Peyer's patch (tissue), 4 donors: ENCODE results near the gene HAGH. TPM values are rescaled to one million over a fixed set of nuclear protein-coding genes. Genes with fewer than 3 reads are reported as not detected.

Experiments used
- DNase-seq, 3 donors: peaks; one replicate each; pipeline ENCODE4 v3.0.0-alpha.2; 2017 to 2019
- H3K27ac ChIP-seq, 4 donors: fragments of 200-600 bp; sonication (generic); one replicate each; pipeline ENCODE4 v1.5.1; 2016 to 2019
- H3K27me3 ChIP-seq, 2 donors: fragments of 200-600 bp; sonication (generic); one replicate each; pipeline ENCODE4 v1.5.1; 2019
- H3K36me3 ChIP-seq, 3 donors: fragments of 200-600 bp; sonication (generic); one replicate each; pipeline ENCODE4 v1.5.1; 2016 to 2019
- H3K4me1 ChIP-seq, 4 donors: fragments of 200-600 bp; sonication (generic); one replicate each; pipeline ENCODE4 v1.5.1; 2016 to 2019
- H3K4me3 ChIP-seq, 4 donors: fragments of 200-600 bp; sonication (generic); 1 replicate in 3 of 4; 2 replicates in 1 of 4; pipeline ENCODE4 v1.5.1; 2016 to 2019; ENCODE audit warnings: mild to moderate bottlenecking in 1 of 4
- H3K9me3 ChIP-seq, 4 donors: fragments of 200-600 bp; sonication (generic); one replicate each; pipeline ENCODE4 v1.5.1; 2016 to 2019; ENCODE audit warnings: mild to moderate bottlenecking in 1 of 4
- POLR2A ChIP-seq, 2 donors: fragments of 450-650 bp; IDR thresholded peaks; one replicate each; pipeline ENCODE4 v1.5.1; 2017; ENCODE audit warnings: antibody characterized with exemption in 2 of 2, mild to moderate bottlenecking in 2 of 2, moderate library complexity in 2 of 2
- total RNA-seq, 4 donors: library from RNA; depleted of rRNA; stranded (reverse); fragments of >200 nt; gene quantifications; one replicate each; pipeline ENCODE4 v1.1.0, GENCODE V29; 2016
- TF ChIP-seq, protein P1 (sequence below), 6 experiments: fragments of 450-650 bp in 4 of 6; fragments of 200-600 bp in 2 of 6; sonication (generic) in 1 of 6; IDR thresholded peaks; one replicate each; pipeline ENCODE4 v1.5.1; 2017 to 2019; ENCODE audit warnings: antibody characterized with exemption in 6 of 6, mild to moderate bottlenecking in 3 of 6, moderate library complexity in 1 of 6

Gene HAGH
- total RNA-seq, 4 donors from 2014 or later = 105 to 187 (median 155) TPM

DNA sequence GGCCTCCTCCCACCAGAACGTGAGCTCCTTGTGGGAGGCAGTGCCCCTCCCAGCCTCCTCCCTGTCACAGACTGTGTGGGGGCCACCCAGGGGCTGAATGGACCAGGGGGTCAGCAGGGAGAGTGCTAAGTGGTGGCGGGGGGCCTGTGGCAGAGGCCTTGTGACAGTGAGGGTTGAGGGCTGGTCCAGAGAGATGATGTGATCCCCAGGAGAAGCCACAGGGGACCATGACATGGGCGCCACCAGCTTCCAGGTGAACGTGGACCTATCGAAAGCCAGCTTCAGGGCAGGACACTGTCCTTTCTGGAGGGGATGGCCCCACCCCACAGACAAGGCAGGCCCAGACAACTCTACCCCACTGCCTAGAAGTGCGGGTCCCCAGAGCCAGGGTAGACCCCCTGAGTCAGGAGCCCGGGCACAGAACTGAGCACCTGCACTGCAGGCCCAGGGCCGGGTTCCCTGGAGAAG lies 47.4 kb downstream of the HAGH start:
- no peak overlapping the region for H3K27ac ChIP-seq
- H3K9me3 ChIP-seq = no peaks in the 10 kb centered on the region
- H3K4me3 ChIP-seq = no peak overlapping the region
- TF ChIP-seq, protein P1, sequence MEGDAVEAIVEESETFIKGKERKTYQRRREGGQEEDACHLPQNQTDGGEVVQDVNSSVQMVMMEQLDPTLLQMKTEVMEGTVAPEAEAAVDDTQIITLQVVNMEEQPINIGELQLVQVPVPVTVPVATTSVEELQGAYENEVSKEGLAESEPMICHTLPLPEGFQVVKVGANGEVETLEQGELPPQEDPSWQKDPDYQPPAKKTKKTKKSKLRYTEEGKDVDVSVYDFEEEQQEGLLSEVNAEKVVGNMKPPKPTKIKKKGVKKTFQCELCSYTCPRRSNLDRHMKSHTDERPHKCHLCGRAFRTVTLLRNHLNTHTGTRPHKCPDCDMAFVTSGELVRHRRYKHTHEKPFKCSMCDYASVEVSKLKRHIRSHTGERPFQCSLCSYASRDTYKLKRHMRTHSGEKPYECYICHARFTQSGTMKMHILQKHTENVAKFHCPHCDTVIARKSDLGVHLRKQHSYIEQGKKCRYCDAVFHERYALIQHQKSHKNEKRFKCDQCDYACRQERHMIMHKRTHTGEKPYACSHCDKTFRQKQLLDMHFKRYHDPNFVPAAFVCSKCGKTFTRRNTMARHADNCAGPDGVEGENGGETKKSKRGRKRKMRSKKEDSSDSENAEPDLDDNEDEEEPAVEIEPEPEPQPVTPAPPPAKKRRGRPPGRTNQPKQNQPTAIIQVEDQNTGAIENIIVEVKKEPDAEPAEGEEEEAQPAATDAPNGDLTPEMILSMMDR (IDR thresholded peaks at IDR 0.05) = no peak
- TF ChIP-seq POLR2A (IDR thresholded peaks at IDR 0.05) = no peak
- H3K4me1 ChIP-seq = peaks cover 3 to 41% (median 10%) of the 10 kb centered on the region in 4 donors
- no peaks in the 10 kb centered on the region for H3K27me3 ChIP-seq
- DNase-seq = no peak
- peaks cover 0 to 52% (median 0%) of the 10 kb centered on the region in 3 donors for H3K36me3 ChIP-seq

DNA sequence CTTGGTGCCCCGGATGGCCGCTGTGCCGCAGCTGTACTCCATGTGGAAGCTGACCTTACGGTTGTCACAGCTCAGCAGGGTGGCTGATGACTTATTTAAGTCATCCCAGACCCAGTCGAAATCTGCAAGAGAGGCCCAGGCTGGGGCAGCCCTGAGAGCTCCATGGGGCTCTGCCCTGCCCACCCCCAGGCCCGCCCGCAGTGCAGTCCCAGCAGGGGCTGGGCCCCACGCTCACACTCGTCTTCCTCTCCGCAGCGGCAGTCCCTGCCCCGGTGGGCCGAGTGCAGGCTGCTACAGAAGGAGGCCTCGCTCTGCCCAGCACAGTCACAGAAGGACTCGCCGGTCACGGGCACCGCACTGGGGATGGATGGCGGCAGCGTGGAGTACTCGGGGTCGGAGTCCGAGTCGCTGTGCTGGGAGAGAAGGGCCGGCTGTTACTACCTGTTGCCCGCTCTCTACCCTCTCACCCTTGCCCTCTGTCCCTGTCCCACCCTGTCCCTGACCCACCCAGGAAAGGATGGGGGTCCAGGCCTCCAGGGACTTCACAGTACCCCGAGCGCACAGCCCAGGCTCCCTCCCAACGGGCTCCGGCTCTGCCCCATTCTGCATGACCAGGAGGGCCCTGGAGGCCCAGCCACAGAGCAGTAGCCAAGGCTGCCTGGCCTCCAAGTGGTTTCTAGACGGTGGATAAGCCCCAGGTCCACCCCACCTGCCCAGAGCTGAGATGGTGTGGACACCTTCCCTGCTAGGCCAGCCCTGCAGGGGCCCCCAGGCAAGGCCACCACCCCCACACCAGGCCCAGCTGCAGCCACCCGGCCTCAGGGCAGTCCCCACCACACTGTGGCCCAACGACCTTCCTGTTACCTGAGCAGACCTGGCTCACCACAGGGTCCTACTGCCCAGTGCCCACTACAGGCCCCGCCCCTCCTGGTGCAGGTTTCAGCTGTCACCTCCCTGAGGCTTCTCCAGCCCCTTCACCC lies 48.1 kb downstream of the HAGH start:
- H3K27me3 ChIP-seq = no peaks in the 10 kb centered on the region
- peaks cover 3 to 40% (median 13%) of the 10 kb centered on the region in 4 donors for H3K4me1 ChIP-seq
- DNase-seq = no peak
- H3K36me3 ChIP-seq = peaks cover 0 to 52% (median 0%) of the 10 kb centered on the region in 3 donors
- H3K4me3 ChIP-seq = no peak overlapping the region
- no peak overlapping the region for H3K27ac ChIP-seq
- H3K9me3 ChIP-seq = no peaks in the 10 kb centered on the region
- TF ChIP-seq, protein P1 (IDR thresholded peaks at IDR 0.05) = no peak
- TF ChIP-seq POLR2A (IDR thresholded peaks at IDR 0.05) = no peak

DNA sequence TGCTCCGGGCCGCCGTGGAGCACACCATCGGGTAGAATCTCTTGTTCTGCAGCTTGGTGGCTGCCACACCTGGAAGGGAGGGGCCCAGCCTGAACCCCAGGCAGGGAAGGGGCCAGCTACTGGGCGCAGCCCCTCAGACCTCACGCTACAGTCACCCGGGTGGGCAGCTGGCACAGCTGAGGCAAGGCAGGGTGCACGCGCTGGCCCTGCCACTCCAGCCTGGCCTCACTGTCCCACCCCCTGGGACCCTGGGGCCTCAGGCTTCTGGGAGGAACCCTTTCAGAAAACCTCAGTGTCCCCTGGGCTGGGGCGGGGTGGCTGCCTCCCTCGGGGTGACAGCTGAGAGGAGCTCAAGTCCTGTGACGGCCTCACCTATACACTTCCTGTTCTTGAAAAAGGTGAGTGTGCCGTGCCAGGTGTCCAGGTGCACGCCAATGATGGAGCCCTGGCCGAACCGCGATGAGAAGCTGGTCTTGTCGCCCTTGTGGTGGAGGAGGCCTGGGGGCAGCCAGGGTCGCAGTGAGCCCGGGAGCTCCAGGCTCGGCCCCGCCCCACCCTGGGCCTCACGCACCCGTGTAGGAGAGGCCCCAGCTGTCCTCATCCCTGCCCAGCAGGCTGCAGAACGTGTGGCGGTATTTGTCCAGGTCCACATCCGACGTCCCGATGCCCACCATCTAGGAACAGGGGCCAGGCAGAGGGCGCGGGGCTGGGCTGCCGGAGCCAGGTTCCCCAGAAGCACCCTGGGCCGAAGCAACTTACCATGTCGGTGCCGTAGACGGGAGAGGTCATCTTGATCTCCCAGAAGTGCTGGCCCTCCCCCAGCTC lies 49.0 kb downstream of the HAGH start:
- Histone ChIP-seq H3K4me1 (peaks cover 3 to 39% (median 13%) of the 10 kb centered on the region in 4 donors), H3K27me3 (no peaks in the 10 kb centered on the region), H3K27ac (no peak overlapping the region), H3K36me3 (peaks cover 0 to 52% (median 0%) of the 10 kb centered on the region in 3 donors), H3K9me3 (no peaks in the 10 kb centered on the region), H3K4me3 (no peak overlapping the region)
- no peak for TF ChIP-seq POLR2A (IDR thresholded peaks at IDR 0.05)
- TF ChIP-seq, protein P1 (IDR thresholded peaks at IDR 0.05) = no peak
- no peak for DNase-seq

DNA sequence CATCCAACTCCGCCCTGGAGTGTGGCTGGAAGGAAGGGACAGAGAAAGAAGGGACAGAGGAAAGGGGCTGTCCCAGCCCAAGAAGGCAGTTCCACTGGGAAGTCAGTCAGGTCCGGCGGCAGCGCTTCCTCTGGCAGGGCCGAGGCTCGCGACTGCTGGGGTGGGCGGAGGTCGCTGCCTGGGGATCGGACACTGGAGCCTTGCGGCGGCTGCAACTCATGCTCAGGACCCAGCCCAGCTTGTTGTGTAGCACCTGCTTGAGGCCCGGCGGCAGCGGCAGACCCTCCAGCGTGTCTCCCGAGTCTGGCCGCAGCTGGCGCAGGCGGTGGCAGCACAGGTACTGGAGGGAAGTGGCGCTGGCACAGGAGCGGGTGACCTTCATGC lies 49.6 kb downstream of the HAGH start:
- no peaks in the 10 kb centered on the region for H3K9me3 ChIP-seq
- H3K4me3 ChIP-seq = no peak overlapping the region
- H3K27me3 ChIP-seq = no peaks in the 10 kb centered on the region
- no peak for DNase-seq
- TF ChIP-seq, protein P1 (IDR thresholded peaks at IDR 0.05) = no peak
- no peak for TF ChIP-seq POLR2A (IDR thresholded peaks at IDR 0.05)
- H3K27ac ChIP-seq = no peak overlapping the region
- H3K4me1 ChIP-seq = peaks cover 3 to 39% (median 15%) of the 10 kb centered on the region in 4 donors
- H3K36me3 ChIP-seq = peaks cover 0 to 52% (median 0%) of the 10 kb centered on the region in 3 donors

DNA sequence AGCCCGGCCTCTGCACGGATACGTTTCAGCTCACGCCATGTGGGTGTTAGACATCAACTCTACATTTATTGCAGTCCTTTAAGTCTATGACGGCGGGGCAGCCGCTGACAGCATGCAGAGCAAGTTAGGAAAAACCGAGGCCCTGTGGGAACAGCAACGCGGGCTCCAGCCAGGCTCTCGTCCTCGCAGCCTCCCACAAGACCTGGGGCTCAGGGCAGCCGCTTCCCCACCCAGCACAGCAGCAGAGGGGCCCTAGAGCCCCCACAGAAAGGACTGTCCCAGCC lies 50.0 kb downstream of the HAGH start:
- Histone ChIP-seq H3K4me1 (peaks cover 3 to 38% (median 15%) of the 10 kb centered on the region in 4 donors), H3K36me3 (peaks cover 0 to 52% (median 0%) of the 10 kb centered on the region in 3 donors)
- DNase-seq = no peak

More for the DNA sequence above, 50.0 kb downstream of the HAGH start:
- no peaks in the 10 kb centered on the region for H3K9me3 ChIP-seq
- H3K27ac ChIP-seq = no peak overlapping the region
- no peaks in the 10 kb centered on the region for H3K27me3 ChIP-seq
- TF ChIP-seq POLR2A (IDR thresholded peaks at IDR 0.05) = no peak
- TF ChIP-seq, protein P1 (IDR thresholded peaks at IDR 0.05) = no peak
- no peak overlapping the region for H3K4me3 ChIP-seq
